HepG2 (cell line): ENCODE data around the gene GZF1. TPM values are rescaled to one million over a fixed set of nuclear protein-coding genes. Genes with fewer than 3 reads are reported as not detected.

ENCODE experiments used
- BCL6 ChIP-seq: IDR thresholded peaks from 2 replicates; pipeline ENCODE4 v1.6.1; 2016; ENCODE audit warnings: missing genetic modification reagents, missing compliant biosample characterization
- CREM ChIP-seq, 2 experiments: sonication (generic) in 1 of 2; formaldehyde crosslinking in 1 of 2; IDR thresholded peaks; 2 replicates each; pipeline versions ENCODE4 v1.4.0 to v1.6.1; 2016 to 2020; ENCODE audit warnings: antibody characterized with exemption in 1 of 2, mild to moderate bottlenecking in 1 of 2, missing genetic modification reagents in 1 of 2
- HDAC2 ChIP-seq: sonication (generic); formaldehyde crosslinking; IDR thresholded peaks from 2 replicates; pipeline ENCODE4 v1.4.0; 2020; ENCODE audit warnings: missing genetic modification reagents
- HHEX ChIP-seq: IDR thresholded peaks from 2 replicates; pipeline ENCODE4 v1.6.1; 2016; ENCODE audit warnings: control low read depth
- SMAD1 ChIP-seq: sonication (generic); formaldehyde crosslinking; IDR thresholded peaks from 2 replicates; pipeline ENCODE4 v1.4.0; 2020; ENCODE audit warnings: missing genetic modification reagents, low read depth, mild to moderate bottlenecking, borderline replicate concordance
- XBP1 ChIP-seq: sonication (generic); formaldehyde crosslinking; IDR thresholded peaks from 2 replicates; pipeline ENCODE4 v1.5.0; 2020; ENCODE audit warnings: missing genetic modification reagents
- ZNF230 ChIP-seq: sonication (generic); formaldehyde crosslinking; IDR thresholded peaks from 2 replicates; pipeline ENCODE4 v1.4.0; 2020; ENCODE audit warnings: mild to moderate bottlenecking, missing genetic modification reagents
- ZNF496 ChIP-seq: sonication (generic); formaldehyde crosslinking; IDR thresholded peaks from 2 replicates; pipeline ENCODE4 v1.8.1; 2023; ENCODE audit warnings: mild to moderate bottlenecking, moderate library complexity, missing genetic modification reagents; ENCODE audit not compliant: insufficient replicate concordance
- ZNF510 ChIP-seq: sonication (generic); formaldehyde crosslinking; IDR thresholded peaks from 2 replicates; pipeline ENCODE4 v1.4.0; 2020; ENCODE audit warnings: low read depth, mild to moderate bottlenecking, missing genetic modification reagents
- ZNF546 ChIP-seq: sonication (generic); formaldehyde crosslinking; conservative IDR thresholded peaks from 2 replicates; pipeline ENCODE4 v1.8.1; 2023; ENCODE audit warnings: mild to moderate bottlenecking, missing genetic modification reagents
- ZSCAN30 ChIP-seq: sonication (generic); formaldehyde crosslinking; IDR thresholded peaks from 2 replicates; pipeline ENCODE4 v1.5.0; 2020; ENCODE audit warnings: mild to moderate bottlenecking, missing genetic modification reagents
- polyA plus RNA-seq, 8 experiments: library from polyadenylated mRNA; depleted of rRNA in 3 of 8; stranded (reverse) in 7 of 8; unstranded in 1 of 8; fragments of >200 nt; fragmentation: Illumina TruSeq in 4 of 8; extraction: Trizol in 4 of 8; gene quantifications; 2 replicates each; pipeline versions ENCODE4 v1.2.1 to v1.2.3, GENCODE V29; 2011 to 2016; ENCODE audit warnings: low read depth in 4 of 8, missing spikeins in 1 of 8, mixed read lengths in 1 of 8; ENCODE audit not compliant: insufficient read depth in 1 of 8
- total RNA-seq, 5 experiments: library from RNA; depleted of rRNA; stranded (reverse); fragments of >200 nt; fragmentation: Illumina TruSeq; extraction: Trizol; gene quantifications; 2 replicates each; pipeline ENCODE4 v1.2.3, GENCODE V29; 2016; ENCODE audit warnings: low read depth in 1 of 5
- TF ChIP-seq, protein P1 (sequence below): sonication (generic); formaldehyde crosslinking; IDR thresholded peaks from 2 replicates; pipeline ENCODE4 v1.4.0; 2020; ENCODE audit warnings: missing genetic modification reagents
- TF ChIP-seq, protein P2 (sequence below): sonication (generic); formaldehyde crosslinking; IDR thresholded peaks from 2 replicates; pipeline ENCODE4 v1.4.0; 2020; ENCODE audit warnings: missing genetic modification reagents
- TF ChIP-seq, protein P3 (sequence below): sonication (generic); formaldehyde crosslinking; IDR thresholded peaks from 2 replicates; pipeline ENCODE4 v1.4.0; 2020; ENCODE audit warnings: missing genetic modification reagents, borderline replicate concordance
- TF ChIP-seq, protein P4 (sequence below): sonication (generic); formaldehyde crosslinking; IDR thresholded peaks from 2 replicates; pipeline ENCODE4 v1.5.1; 2020; ENCODE audit warnings: mild to moderate bottlenecking, missing genetic modification reagents, borderline replicate concordance
- TF ChIP-seq, protein P5 (sequence below): sonication (generic); formaldehyde crosslinking; IDR thresholded peaks from 2 replicates; pipeline ENCODE4 v1.5.0; 2020; ENCODE audit warnings: missing genetic modification reagents

The GZF1 gene
- total and polyA plus RNA-seq, 2 of the 13 experiments (the other 11 are each of a cell fraction or from before 2014, with no cell fraction given): 16.9 to 26.0 TPM

DNA sequence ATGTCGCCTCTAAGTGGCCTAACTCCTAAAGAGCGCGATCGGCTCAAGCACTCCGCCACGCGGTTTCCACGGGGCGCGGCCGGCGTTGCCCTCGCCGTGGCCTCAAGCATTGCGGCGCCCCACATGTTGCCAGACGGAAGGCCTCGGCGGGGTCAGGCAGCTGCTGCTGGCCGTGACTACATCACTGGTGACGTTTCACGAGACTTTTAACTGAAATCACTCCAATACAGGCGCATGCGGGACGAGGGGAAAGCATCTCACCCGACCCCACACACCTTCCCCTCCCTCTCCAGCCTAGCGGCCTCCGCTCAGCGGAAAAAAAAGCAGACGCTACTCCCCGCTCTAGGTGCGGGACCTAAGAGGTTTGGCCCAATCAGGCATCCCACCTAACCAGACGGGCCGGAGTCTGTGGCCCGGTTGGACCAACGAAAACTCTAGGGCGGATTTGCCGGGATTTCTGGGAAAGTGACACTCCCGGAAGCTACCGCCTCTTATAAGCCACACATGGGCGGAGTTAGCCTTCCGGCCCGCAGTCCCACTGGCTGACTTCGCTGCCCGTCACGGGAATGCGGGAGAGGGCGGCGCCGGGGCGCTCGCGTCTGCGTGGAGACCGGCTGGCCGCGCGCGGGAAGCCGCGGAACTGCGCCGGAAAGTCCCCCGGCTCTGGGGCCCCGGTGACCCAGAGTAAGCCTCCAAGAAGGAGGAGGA, 11.6 kb upstream of the GZF1 start, which contains the start of gene NXT1 (continued):
- TF ChIP-seq, protein P1, sequence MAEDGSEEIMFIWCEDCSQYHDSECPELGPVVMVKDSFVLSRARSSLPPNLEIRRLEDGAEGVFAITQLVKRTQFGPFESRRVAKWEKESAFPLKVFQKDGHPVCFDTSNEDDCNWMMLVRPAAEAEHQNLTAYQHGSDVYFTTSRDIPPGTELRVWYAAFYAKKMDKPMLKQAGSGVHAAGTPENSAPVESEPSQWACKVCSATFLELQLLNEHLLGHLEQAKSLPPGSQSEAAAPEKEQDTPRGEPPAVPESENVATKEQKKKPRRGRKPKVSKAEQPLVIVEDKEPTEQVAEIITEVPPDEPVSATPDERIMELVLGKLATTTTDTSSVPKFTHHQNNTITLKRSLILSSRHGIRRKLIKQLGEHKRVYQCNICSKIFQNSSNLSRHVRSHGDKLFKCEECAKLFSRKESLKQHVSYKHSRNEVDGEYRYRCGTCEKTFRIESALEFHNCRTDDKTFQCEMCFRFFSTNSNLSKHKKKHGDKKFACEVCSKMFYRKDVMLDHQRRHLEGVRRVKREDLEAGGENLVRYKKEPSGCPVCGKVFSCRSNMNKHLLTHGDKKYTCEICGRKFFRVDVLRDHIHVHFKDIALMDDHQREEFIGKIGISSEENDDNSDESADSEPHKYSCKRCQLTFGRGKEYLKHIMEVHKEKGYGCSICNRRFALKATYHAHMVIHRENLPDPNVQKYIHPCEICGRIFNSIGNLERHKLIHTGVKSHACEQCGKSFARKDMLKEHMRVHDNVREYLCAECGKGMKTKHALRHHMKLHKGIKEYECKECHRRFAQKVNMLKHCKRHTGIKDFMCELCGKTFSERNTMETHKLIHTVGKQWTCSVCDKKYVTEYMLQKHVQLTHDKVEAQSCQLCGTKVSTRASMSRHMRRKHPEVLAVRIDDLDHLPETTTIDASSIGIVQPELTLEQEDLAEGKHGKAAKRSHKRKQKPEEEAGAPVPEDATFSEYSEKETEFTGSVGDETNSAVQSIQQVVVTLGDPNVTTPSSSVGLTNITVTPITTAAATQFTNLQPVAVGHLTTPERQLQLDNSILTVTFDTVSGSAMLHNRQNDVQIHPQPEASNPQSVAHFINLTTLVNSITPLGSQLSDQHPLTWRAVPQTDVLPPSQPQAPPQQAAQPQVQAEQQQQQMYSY (CRISPR knock-in tag): 0 out of 2 replicates have a peak, but pooled peaks have one; percentile 45
- TF ChIP-seq, protein P2, sequence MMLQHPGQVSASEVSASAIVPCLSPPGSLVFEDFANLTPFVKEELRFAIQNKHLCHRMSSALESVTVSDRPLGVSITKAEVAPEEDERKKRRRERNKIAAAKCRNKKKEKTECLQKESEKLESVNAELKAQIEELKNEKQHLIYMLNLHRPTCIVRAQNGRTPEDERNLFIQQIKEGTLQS (CRISPR knock-in tag): peak; percentile 76
- TF ChIP-seq, protein P3, sequence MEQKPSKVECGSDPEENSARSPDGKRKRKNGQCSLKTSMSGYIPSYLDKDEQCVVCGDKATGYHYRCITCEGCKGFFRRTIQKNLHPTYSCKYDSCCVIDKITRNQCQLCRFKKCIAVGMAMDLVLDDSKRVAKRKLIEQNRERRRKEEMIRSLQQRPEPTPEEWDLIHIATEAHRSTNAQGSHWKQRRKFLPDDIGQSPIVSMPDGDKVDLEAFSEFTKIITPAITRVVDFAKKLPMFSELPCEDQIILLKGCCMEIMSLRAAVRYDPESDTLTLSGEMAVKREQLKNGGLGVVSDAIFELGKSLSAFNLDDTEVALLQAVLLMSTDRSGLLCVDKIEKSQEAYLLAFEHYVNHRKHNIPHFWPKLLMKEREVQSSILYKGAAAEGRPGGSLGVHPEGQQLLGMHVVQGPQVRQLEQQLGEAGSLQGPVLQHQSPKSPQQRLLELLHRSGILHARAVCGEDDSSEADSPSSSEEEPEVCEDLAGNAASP: no peak
- TF ChIP-seq ZNF230 (CRISPR knock-in tag) (no peak; the same call in 1 of the 2 replicates), ZSCAN30 (CRISPR knock-in tag) (peak; percentile 71; the same call in 1 of the 2 replicates), ZNF546 (no peak; the same call in 1 of the 2 replicates), ZNF496 (CRISPR knock-in tag) (no peak), CREM (IDR thresholded peaks at IDR 0.05) (peak; percentile 94), CREM (CRISPR knock-in tag; IDR thresholded peaks at IDR 0.05) (peak; percentile 43; the same call in 1 of the 2 replicates), XBP1 (CRISPR knock-in tag) (no peak), BCL6 (CRISPR knock-in tag) (peak; percentile 60; the same call in 1 of the 2 replicates), HHEX (CRISPR knock-in tag) (peak; percentile 43; the same call in 1 of the 2 replicates), HDAC2 (CRISPR knock-in tag) (peak; percentile 81), ZNF510 (no peak), SMAD1 (CRISPR knock-in tag) (peak; percentile 54; the same call in 1 of the 2 replicates)
- TF ChIP-seq, protein P4, sequence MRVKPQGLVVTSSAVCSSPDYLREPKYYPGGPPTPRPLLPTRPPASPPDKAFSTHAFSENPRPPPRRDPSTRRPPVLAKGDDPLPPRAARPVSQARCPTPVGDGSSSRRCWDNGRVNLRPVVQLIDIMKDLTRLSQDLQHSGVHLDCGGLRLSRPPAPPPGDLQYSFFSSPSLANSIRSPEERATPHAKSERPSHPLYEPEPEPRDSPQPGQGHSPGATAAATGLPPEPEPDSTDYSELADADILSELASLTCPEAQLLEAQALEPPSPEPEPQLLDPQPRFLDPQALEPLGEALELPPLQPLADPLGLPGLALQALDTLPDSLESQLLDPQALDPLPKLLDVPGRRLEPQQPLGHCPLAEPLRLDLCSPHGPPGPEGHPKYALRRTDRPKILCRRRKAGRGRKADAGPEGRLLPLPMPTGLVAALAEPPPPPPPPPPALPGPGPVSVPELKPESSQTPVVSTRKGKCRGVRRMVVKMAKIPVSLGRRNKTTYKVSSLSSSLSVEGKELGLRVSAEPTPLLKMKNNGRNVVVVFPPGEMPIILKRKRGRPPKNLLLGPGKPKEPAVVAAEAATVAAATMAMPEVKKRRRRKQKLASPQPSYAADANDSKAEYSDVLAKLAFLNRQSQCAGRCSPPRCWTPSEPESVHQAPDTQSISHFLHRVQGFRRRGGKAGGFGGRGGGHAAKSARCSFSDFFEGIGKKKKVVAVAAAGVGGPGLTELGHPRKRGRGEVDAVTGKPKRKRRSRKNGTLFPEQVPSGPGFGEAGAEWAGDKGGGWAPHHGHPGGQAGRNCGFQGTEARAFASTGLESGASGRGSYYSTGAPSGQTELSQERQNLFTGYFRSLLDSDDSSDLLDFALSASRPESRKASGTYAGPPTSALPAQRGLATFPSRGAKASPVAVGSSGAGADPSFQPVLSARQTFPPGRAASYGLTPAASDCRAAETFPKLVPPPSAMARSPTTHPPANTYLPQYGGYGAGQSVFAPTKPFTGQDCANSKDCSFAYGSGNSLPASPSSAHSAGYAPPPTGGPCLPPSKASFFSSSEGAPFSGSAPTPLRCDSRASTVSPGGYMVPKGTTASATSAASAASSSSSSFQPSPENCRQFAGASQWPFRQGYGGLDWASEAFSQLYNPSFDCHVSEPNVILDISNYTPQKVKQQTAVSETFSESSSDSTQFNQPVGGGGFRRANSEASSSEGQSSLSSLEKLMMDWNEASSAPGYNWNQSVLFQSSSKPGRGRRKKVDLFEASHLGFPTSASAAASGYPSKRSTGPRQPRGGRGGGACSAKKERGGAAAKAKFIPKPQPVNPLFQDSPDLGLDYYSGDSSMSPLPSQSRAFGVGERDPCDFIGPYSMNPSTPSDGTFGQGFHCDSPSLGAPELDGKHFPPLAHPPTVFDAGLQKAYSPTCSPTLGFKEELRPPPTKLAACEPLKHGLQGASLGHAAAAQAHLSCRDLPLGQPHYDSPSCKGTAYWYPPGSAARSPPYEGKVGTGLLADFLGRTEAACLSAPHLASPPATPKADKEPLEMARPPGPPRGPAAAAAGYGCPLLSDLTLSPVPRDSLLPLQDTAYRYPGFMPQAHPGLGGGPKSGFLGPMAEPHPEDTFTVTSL (CRISPR knock-in tag): peak; percentile 19; the same call in 1 of the 2 replicates
- TF ChIP-seq, protein P5, sequence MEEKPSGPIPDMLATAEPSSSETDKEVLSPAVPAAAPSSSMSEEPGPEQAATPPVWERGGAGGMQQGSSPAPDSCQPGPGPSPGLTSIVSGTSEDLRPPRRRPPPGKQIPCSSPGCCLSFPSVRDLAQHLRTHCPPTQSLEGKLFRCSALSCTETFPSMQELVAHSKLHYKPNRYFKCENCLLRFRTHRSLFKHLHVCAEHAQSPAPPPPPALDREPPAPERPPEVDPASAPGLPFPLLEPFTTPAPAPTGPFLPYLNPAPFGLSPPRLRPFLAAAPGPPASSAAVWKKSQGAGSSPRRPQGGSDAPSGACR (CRISPR knock-in tag): peak; percentile 97; the same call in 1 of the 2 replicates
